Stimulated activated naive CD4-positive, alpha-beta T cell treated with Interleukin-2 at 50 U/mL for 16 hours (primary cell): ENCODE measurements around the gene FKRP.

Experiments
- DNase-seq: peaks from one replicate; lab custom pipeline; 2025; lab: John Stamatoyannopoulos, UW

The FKRP gene

DNA sequence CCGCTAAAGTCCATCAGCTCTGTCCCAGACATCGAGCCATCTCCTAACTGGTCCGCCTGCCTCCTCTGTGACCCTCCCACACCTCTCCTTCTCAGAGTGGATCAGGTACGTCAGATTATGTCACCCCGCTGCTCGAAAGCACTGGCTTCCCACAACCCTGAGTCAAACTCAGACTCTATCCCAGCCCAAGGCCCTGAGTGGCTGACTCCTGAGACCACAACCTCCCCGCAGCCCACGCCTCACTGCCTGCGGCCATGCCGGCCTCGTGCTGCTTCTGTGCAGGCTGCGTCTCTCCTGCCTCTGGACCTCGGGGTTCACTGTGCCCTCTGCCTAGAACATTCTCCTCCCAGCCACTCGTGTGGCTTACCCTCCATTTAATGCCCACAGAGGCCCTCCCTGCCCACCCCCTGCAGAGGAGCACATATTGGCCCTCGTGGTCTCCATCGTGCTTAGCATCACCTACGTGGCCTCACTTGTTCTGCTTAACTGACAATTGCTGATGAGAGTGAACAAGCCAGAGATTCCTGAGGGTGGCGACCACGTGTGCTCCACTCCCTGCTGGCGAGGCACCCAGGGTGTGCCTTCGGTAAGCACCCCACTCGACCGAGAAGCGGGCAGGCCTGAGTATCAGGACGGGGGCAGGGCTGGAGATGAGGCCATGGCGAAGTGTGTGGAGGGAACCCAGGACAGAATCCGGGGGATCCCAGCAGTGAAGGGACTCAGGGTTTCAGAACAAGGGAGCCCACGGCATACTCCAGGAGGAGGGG, 13.5 kb upstream of the FKRP start:
- no peak for DNase-seq

DNA sequence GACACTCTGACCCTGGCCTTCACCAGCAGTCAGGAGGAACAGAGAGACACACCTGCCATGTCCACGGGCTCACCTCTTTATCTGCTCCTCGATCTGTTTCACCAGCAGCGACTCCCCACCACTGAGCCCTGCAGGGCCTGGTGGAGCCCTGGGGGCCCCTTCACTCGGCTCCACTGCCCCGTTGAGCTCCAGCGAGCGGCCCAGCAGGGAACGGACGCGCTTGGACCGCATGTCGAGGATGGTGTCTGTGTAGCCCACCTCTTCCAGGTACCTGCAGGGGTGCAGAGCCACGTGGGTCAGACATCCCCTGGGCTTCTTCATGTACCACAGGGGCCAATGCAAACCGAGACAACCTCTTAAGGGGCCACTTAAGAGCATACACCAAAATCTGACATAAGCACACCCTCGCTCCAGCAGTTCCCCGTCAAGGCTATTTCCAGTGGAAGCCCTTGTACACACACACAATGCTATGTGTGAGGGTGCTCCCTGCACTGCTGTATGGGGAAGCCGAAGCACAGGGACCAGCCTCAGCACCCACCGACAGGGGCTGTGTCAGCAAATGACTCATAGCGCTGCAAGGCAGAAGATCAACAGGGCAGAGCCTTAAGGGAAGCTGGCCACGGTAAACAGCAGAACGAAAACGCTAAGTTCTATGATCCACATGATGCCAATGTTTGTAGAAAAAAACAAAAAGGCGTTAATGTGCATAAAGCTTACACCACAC, 12.7 kb upstream of the FKRP start:
- DNase-seq: no peak

DNA sequence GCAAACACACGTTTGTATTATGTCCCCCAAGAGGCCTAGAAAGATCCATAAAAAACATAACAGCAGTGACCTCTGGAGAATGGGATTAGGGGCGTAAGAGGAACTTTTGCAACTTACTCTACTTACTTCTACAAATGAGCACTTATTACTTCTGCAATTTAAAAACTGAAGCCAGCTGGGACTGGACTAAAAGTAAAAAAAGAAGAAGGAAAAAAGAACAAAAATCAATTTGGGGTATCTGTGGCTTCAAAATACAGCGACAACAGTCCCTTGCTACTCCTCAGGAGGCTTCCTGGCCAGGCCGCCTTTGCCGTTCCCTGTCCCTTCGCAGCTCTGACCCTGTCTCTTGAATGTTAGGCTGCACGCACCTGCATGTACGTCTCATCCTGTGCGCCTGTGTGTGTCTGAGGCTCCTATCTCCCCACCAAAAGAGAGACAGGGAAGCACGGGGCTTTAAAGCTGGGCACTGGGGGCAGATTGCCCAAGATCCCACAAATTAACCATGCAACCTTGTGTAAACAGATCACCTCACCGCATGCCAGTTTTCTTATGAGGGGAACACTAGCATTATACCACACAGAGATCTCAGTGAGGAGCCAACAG, 12.1 kb upstream of the FKRP start:
- DNase-seq: no peak

DNA sequence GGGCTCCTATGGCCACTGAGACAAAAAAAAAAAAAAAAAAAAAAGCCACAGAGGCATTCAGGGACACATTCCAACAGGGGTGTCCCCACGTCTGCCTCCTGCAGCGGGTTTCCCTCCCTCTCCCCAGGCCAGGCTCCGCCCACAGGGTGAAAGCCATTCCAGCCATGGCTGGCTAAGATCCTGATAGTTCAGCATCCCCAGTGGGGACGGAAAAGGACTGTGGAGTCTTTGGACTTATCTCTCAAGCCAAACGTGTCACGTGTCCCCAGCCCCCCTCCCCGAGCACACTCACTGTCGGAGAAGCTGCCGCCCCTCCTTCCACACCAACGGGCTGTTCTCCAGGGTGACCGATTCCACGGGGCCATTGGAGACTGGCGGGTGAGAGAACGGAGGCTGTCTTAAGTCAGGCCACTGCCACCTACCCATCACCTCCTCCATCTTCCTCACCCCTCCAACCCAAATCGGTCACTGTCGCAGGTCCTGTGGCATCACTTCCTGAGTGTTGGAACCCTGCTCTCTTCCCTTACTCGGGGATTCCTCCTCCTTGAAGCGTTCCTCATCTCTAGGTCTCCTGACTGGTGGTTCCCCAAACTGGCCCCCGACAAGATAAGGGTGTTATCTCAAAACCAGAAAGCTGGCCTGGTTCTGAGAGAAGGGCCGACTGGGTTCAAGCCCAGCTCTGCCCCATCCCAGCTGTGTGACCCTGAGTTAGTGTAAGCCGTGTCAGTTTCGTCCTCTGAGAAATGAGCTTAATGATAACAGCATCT, 9.1 kb upstream of the FKRP start:
- no peak for DNase-seq

GRCh38 chr19:46737298-46737654, 8.6 kb upstream of the FKRP start:
- DNase-seq: no peak

DNA sequence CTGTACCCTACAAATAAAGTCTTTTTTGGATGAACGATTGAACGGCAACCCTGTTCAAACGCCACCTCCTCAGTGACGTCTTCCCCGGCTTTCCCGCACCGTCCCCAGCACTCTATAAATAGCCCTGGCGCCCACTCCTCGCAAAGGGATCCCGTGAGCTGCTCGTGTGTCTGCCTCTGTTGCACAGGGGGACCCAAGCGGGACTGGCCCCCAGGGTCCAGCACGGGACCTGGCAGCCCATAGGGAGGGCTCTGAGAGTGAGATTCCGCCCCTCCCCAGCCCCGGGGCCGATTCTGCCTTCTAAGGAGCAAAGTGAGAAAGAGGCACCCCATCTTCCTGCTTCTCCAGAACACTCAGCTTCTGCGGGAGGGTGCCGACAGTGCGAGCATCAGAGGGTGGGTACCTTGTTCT, 8.1 kb upstream of the FKRP start:
- no peak for DNase-seq

DNA sequence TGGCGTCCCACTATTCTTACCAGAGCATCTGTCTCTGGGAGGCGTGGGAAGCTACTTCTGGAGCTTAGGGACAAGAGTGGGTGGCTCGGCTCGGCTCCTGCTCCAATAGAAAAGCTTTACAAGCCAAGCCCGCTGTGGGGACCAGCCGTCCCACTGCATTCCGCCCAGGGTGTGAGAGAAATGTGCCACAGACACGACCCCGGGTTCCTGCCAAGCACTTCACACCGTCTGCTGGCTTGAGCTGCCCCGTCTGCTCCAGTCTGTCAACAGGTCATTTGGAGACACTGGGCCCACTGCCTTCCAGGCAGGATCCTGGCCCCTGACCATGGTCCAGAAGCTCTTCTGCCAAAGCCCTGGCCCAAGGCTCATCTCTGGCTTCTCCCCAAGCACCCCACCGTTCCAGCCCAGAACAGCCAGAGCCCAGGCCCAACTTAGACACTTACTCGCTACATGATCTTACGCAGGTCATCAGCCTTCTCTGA, 6.5 kb upstream of the FKRP start:
- no peak for DNase-seq

DNA sequence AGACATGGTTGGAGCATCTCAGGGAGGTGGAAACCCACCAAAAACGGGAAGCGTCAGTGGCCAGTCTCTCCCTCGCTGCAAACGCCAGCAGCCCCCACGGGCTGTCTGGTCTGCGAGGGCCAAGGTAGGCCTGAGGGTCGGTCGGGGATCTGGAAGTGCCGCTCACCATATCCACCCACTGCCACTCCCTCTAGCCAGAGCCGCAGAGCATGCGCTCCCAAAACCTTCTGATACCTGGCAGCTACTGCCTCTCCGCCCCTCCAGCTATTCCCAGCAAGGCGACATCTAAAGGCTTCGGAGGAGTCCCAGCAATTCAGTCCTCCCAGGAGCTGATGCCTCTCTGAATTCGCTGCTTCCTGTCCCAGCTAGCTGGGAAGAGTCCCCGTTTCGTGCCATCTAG, 4.4 kb upstream of the FKRP start:
- DNase-seq: no peak

GRCh38 chr19:46742926-46743480, 2.9 kb upstream of the FKRP start:
- no peak for DNase-seq

- no peak for DNase-seq
Observed at GRCh38 chr19:46744005-46744691, 1.7 kb upstream of the FKRP start.

DNA sequence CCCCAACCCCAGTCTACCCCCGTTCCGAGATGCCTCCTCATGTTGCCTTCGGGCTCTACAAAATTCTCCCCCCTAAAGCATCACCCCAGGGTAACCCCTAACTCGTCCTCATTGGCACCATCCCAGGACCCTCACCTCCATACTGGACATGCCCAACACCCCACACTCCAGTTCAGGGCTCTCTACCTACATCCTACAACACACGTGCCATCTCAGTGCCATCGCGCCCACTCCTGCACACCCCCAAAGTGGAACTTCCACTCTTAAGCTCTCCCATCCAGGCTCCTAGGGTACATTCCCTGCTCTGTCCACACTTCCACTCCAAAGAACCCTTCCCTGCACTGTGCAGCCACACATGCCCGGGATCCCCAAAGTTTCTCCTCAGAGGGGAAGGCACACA, 827 bp upstream of the FKRP start:
- DNase-seq: no peak

GRCh38 chr19:46746281-46747057, 612 bp downstream of the FKRP start, which contains the start of gene STRN4:
STRN4 (minus strand) TSS chr19:46746450; CDS start chr19:46746430, 20 bp downstream.
- peak; percentile 50 for DNase-seq

- DNase-seq: peak; percentile 76
Observed at GRCh38 chr19:46748325-46749109, 2.7 kb downstream of the FKRP start.

DNA sequence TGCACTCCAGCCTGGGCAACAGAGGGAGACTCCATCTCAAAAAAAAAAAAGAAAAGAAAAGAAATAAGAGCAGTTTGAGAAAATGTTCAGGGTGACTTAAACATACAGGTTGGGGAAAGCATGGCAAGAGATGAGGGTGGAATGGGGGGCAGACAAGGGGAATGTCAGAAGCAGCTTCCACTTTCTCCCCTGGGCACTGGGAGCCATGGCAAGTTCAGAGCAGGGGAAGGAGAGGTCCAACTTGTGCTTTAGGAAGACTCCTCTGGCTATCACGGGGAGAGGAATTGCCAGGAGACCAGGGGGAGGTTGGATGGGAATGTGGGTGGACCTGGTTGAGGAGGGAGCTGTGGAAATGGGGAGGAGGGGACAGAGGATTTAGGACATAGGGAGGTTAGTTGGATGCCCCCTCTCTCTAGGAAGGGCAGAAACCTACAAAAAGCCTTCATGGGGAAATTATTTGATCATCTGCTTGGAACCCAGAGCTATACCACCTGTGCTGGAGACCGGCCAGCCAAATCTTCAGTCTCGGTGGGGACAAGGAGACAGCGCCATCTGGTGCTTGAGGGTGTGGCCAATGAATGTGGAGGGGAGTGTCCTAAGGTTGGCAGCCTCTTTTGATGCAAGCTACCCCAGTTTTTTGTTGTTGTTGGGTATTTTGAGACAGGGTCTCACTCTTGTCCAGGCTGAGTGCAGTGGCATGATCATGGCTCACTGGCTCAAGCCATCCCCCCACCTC, 7.7 kb downstream of the FKRP start:
- DNase-seq: peak; percentile 66

GRCh38 chr19:46755077-46755852, 9.4 kb downstream of the FKRP start:
- DNase-seq: no peak

DNA sequence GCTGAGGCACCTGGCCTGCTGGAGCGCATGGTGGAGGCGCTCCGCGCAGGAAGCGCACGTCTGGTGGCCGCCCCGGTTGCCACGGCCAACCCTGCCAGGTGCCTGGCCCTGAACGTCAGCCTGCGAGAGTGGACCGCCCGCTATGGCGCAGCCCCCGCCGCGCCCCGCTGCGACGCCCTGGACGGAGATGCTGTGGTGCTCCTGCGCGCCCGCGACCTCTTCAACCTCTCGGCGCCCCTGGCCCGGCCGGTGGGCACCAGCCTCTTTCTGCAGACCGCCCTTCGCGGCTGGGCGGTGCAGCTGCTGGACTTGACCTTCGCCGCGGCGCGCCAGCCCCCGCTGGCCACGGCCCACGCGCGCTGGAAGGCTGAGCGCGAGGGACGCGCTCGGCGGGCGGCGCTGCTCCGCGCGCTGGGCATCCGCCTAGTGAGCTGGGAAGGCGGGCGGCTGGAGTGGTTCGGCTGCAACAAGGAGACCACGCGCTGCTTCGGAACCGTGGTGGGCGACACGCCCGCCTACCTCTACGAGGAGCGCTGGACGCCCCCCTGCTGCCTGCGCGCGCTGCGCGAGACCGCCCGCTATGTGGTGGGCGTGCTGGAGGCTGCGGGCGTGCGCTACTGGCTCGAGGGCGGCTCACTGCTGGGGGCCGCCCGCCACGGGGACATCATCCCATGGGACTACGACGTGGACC, 10.1 kb downstream of the FKRP start:
- DNase-seq: no peak

GRCh38 chr19:46756544-46756888, 10.7 kb downstream of the FKRP start:
- DNase-seq: no peak

GRCh38 chr19:46759206-46759605, 13.3 kb downstream of the FKRP start:
- no peak for DNase-seq
